ENCODE results near the gene SLC25A26. TPM values are rescaled to one million over a fixed set of nuclear protein-coding genes. Genes with fewer than 3 reads are reported as not detected.

Gene SLC25A26
- total RNA-seq, 1 donor from 2014 or later = 18.9 TPM

Other genes starting within 250 kb of the SLC25A26 start
- 33.8 TPM for gene MAGI1, start 182.1 kb upstream of the SLC25A26 start, total RNA-seq (ENCODE audit: unreplicated experiment)

Measured in endothelial cell (in vitro differentiated cells).